Motor neuron (in vitro differentiated cells): ENCODE measurements around the gene BRD7. TPM values are rescaled to one million over a fixed set of nuclear protein-coding genes. Genes with fewer than 3 reads are reported as not detected.

Experiments used
- ATAC-seq, 8 experiments: fragments of 200-7000 bp; cut with Tn5 transposase; replicated peaks in 6 of 8; 2 replicates each; pipeline ENCODE4 v1.8.0; 2021; ENCODE audit warnings: mild to moderate bottlenecking in 8 of 8, moderate library complexity in 8 of 8
- H3K27ac ChIP-seq, 2 donors: fragments of 250-450 bp; sonication (Bioruptor Pico); 2 replicates each; pipeline ENCODE4 v1.9.0; 2021; ENCODE audit warnings: antibody characterized with exemption in 2 of 2, mild to moderate bottlenecking in 2 of 2, moderate library complexity in 1 of 2
- H3K4me1 ChIP-seq, 2 donors: fragments of 250-450 bp; sonication (Bioruptor Pico); replicated peaks in 1 of 2; 2 replicates each; pipeline ENCODE4 v1.6.1; 2021; ENCODE audit warnings: antibody characterized with exemption in 2 of 2, mild to moderate bottlenecking in 2 of 2, moderate library complexity in 1 of 2
- H3K4me3 ChIP-seq, 5 donors: fragments of 250-450 bp; sonication (Bioruptor Pico); 2 replicates each; pipeline ENCODE4 v1.9.0; 2021; ENCODE audit warnings: antibody characterized with exemption in 5 of 5, mild to moderate bottlenecking in 5 of 5, moderate library complexity in 4 of 5
- WGBS, 10 experiments: fragments of 450-650 bp; shearing (Covaris generic); methylation state at CpG; one replicate each; pipeline ENCODE4 v1.0.0; 2022; 5-methylcytosine and 5-hydroxymethylcytosine counted together
- in situ Hi-C, 9 experiments: fragments of 400-800 bp; cut with MboI; loops; one replicate each; pipeline ENCODE4 v1.15.0; 2021; ENCODE audit warnings: low sequenced_read_pairs in 9 of 9, low pct_unique_long_range_greater_than_20kb in 2 of 9; ENCODE audit not compliant: unreplicated experiment in 9 of 9
- total RNA-seq, 8 experiments: library from RNA; unstranded; fragments of 300-600 nt; gene quantifications; 2 replicates each; pipeline versions ENCODE4 v1.2.3 to v1.2.4, GENCODE V29; 2022

Gene BRD7
- total RNA-seq, 8 experiments from 2014 or later, result 32.5 to 85.4 (median 55.8) TPM

DNA sequence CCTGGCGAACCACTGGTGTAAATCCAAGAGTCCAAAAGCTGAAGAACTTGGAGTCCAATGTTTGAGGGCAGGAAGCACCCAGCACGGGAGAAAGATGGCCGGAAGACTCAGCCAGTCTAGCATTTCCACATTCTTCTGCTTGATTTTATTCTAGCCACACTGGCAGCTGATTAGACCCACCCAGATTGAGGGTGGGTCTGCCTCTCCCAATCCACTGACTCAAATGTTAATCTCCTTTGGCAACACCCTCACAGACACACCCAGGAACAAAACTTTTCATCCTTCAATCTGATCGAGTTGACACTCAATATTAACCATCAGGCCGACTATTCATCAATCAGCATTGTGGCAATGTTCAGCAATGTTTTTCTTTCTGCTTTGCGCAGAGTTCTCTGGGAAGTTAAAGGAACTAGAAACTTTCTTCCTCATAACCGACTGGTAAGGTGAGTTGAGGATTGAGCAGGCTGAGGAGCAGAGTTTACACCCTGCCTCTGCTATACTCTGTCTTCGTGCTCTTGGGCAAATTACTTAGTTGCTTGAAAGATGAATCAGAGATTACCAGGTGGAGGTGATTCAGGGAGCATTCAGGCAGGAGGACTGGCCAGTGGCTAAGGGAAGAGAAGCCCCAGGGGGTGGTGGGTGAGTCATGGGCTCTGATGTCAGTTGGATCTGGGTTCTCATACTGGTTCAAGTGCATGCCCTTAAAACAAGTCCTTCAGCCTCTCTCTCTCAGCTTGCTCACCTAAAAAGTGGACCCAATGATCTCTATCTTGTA is 28.2 kb upstream of the BRD7 start:
- Histone ChIP-seq H3K27ac (no peak overlapping the region), H3K4me1 (peaks cover 6 to 7% of the 10 kb centered on the region in 2 donors), H3K4me3 (no peak overlapping the region)
- peak in 3 of 8 experiments; percentile 59 to 93 (median 91) for ATAC-seq
- in situ Hi-C loops, result loop anchor here in 5 of 9 experiments (25.0 kb wide), 3 partner anchors 90 to 265 kb away; partner anchors contain the start of gene NKD1 (in 1 of the 5)
- 0 to 100% (median 72%) methylated on average over 1 to 7 of the region's 8 CpGs; no CpG with 5 or more reads in 1 of the 10 experiments for WGBS, 10 experiments

DNA sequence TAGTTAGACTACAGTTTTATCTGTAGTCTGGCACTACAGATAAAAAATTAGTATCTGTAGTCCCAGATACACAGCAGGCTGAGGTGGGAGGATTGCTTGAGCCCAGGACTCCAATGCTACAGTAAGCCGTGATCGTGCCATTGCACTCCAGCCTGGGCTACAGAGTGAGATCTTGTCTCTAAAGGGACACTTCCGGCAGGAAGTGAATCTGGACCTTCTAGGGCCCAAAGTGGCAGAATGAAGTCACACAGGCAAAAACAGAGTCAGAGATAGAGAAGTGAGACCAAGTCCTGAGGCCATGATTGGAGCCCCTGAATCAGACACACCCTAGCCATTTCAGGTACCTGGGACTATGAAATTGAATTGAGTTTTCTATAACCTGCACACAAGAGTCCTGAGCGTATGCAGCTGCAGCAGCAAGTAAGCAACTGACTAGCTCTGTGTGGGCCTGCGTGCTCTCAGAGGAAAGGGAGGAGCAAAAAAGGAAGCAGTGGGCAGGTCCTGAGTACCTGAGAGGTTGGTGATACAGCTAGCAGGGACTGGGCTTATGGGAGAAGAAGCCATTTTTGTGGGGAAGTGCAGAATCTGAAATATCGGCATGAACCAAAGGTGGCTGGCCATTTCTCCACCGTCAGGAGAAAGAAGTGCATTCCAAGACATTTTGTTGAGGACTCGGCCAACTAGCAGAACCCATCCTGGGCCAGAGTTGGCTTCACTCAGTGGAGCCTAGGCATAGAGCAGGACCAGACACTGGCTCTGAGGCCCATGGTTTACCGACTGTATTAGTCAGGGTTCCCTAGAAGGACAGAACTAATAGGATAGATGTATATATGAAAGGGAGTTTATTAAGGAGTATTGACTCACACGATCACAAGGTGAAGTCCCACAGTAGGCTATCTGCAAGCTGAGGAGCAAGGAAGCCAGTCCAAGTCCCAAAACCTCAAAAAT is 27.2 kb upstream of the BRD7 start:
- H3K4me3 ChIP-seq, result no peak overlapping the region
- in situ Hi-C loops, result loop anchor here in 5 of 9 experiments (25.0 kb wide), 3 partner anchors 91 to 266 kb away; partner anchors contain the start of gene NKD1 (in 1 of the 5)
- WGBS, 10 experiments, result 88 to 100% (median 98%) methylated on average over 1 to 7 of the region's 10 CpGs; no CpG with 5 or more reads in 1 of the 10 experiments
- H3K4me1 ChIP-seq, result peaks cover 15% of the 10 kb centered on the region in 2 donors
- no peak overlapping the region for H3K27ac ChIP-seq
- ATAC-seq, result no peak

DNA sequence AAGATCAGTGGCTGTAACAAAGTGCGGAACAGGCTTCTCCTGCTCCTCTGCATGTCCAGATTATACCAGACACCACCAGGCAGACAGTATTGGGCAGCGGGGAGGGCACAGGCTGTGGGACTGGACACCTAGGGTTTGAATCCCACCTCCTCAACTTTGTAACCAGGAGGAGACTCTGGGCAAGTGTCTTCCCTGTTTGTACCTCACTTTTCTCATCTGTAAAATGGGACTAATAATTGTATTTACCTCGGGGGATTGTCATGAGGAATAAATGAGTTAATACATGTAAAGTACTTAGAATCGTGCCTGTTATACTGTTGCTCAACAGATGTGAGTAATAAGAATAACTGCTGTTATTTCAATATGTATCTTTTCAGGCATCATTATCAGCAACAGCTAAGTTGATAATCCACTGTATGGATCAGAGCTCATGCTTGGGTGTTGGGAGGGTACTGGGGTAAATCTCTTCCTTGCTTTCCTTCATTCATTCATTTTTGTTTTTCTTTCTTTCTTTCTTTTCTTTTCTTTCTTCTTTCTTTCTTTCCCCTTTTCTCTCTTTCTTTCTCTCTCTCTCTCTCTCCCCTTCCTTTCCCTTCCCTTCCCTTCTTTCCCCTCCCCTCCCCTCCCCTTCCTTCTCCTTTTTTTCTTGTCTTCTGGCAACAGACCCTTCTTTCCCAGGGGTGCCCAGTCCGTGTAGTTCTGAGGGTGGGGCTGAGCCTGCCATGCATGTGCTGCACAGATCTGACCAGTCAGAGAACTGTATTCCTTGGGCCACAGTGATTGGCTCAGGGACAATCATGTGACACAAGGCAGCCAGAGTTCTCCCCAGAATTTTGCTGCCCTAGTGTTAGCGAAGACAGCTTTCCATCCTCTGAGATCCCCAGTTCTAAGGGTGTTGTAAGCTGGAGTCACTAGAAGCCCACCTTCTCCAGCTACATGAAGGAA is 25.3 kb upstream of the BRD7 start:
- no peak overlapping the region for H3K4me3 ChIP-seq
- peaks cover 24 to 29% of the 10 kb centered on the region in 2 donors for H3K4me1 ChIP-seq
- 0 to 82% (median 64%) methylated on average over 1 to 4 of the region's 6 CpGs; no CpG with 5 or more reads in 2 of the 10 experiments for WGBS, 10 experiments
- ATAC-seq, result no peak
- H3K27ac ChIP-seq, result no peak overlapping the region
- in situ Hi-C loops, result loop anchor here in 5 of 9 experiments (25.0 kb wide), 3 partner anchors 93 to 268 kb away; partner anchors contain the start of gene NKD1 (in 1 of the 5)

GRCh38 chr16:50393416-50393815 is 24.6 kb upstream of the BRD7 start:
- WGBS, 10 experiments, result 75% methylated on average over 4 of the region's 8 CpGs; no CpG with 5 or more reads in 9 of the 10 experiments
- in situ Hi-C loops, result loop anchor here in 5 of 9 experiments (25.0 kb wide), 3 partner anchors 94 to 269 kb away; partner anchors contain the start of gene NKD1 (in 1 of the 5)
- H3K27ac ChIP-seq, result no peak overlapping the region
- peaks cover 24 to 32% of the 10 kb centered on the region in 2 donors for H3K4me1 ChIP-seq
- ATAC-seq, result no peak
- H3K4me3 ChIP-seq, result no peak overlapping the region

GRCh38 chr16:50390914-50391716 is 22.3 kb upstream of the BRD7 start:
- in situ Hi-C loops, result loop anchor here in 5 of 9 experiments (25.0 kb wide), 3 partner anchors 96 to 271 kb away; partner anchors contain the start of gene NKD1 (in 1 of the 5)
- ATAC-seq, result peak in 6 of 8 experiments; percentile 15 to 66 (median 56)
- 0 to 67% (median 28%) methylated on average over 2 to 17 of the region's 30 CpGs; no CpG with 5 or more reads in 4 of the 10 experiments for WGBS, 10 experiments
- H3K4me1 ChIP-seq, result peaks cover 24 to 32% of the 10 kb centered on the region in 2 donors
- H3K4me3 ChIP-seq, result no peak overlapping the region
- H3K27ac ChIP-seq, result peak overlapping the region in 1 of 2 donors; percentile 65

- Histone ChIP-seq H3K4me1 (peaks cover 24 to 34% of the 10 kb centered on the region in 2 donors), H3K4me3 (no peak overlapping the region), H3K27ac (peak overlapping the region in 1 of 2 donors; percentile 65)
- 54 to 83% (median 55%) methylated on average over 1 to 6 of the region's 11 CpGs; no CpG with 5 or more reads in 7 of the 10 experiments for WGBS, 10 experiments
- in situ Hi-C loops, result loop anchor here in 5 of 9 experiments (25.0 kb wide), 3 partner anchors 97 to 272 kb away; partner anchors contain the start of gene NKD1 (in 1 of the 5)
- ATAC-seq, result peak in 5 of 8 experiments; percentile 19 to 55 (median 50)
Measured at GRCh38 chr16:50390371-50390771, 21.6 kb upstream of the BRD7 start.

DNA sequence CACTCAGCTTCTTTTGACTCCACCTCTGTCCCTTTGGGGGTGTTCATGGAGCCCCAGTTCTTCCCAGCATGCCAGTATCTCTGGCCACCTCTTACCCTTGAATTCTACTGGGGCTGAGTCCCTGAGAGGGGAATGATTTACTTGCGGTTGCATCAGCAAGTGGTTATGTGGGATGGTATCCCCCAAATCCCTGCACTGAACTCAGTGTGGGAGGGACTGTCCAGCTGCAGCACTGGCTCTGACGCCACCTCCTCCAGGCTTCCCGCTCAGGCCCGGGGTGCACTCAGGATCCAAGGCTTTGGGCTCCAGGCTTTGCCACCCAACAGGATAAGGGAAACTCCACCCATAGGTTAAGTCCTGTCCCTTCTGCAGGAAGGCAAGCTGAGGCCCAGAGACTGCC is 21.1 kb upstream of the BRD7 start:
- H3K4me1 ChIP-seq, result peaks cover 28 to 39% of the 10 kb centered on the region in 2 donors
- no peak overlapping the region for H3K4me3 ChIP-seq
- WGBS, 10 experiments, result 80 to 100% (median 91%) methylated on average over 1 to 4 of the region's 4 CpGs; no CpG with 5 or more reads in 6 of the 10 experiments
- in situ Hi-C loops, result loop anchor here in 5 of 9 experiments (25.0 kb wide), 3 partner anchors 97 to 272 kb away; partner anchors contain the start of gene NKD1 (in 1 of the 5)
- no peak overlapping the region for H3K27ac ChIP-seq
- ATAC-seq, result peak in 2 of 8 experiments; percentile 6 to 50

GRCh38 chr16:50388496-50388895 is 19.7 kb upstream of the BRD7 start:
- no peak for ATAC-seq
- in situ Hi-C loops, result loop anchor here in 5 of 9 experiments (25.0 kb wide), 3 partner anchors 99 to 274 kb away; partner anchors contain the start of gene NKD1 (in 1 of the 5)
- Histone ChIP-seq H3K27ac (no peak overlapping the region), H3K4me1 (peaks cover 34 to 46% of the 10 kb centered on the region in 2 donors), H3K4me3 (no peak overlapping the region)
- whole genome bisulfite sequencing, 10 experiments, result 71 to 100% methylated on average over 1 of the region's 1 CpG; no CpG with 5 or more reads in 8 of the 10 experiments

DNA sequence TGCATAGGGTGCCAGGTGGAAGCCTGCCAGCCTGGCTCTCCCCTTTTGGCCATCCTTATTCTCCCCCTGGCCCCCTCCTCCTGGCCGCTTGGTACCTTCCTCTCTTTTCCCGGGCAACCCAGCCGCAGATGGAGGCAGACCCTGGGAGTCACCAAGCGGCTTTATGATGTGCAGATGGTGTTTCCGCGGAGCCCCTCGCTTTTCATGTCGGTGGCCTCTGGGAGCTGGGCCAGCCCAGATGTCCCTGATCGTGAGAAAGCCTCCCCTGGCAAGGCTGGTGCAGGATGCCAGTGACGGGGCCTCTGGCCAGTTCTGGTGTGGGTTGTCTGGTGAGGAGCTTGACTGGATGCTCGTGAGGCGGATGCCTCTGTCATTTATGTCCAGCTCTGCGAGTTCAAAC is 18.0 kb upstream of the BRD7 start:
- in situ Hi-C loops, result loop anchor here in 5 of 9 experiments (25.0 kb wide), 3 partner anchors 101 to 276 kb away; partner anchors contain the start of gene NKD1 (in 1 of the 5)
- WGBS, 10 experiments, result 25 to 100% (median 85%) methylated on average over 1 to 7 of the region's 13 CpGs; no CpG with 5 or more reads in 4 of the 10 experiments
- peaks cover 26 to 37% of the 10 kb centered on the region in 2 donors for H3K4me1 ChIP-seq
- ATAC-seq, result peak in 1 of 8 experiments; percentile 43
- H3K4me3 ChIP-seq, result no peak overlapping the region
- no peak overlapping the region for H3K27ac ChIP-seq

- ATAC-seq, result peak in 3 of 8 experiments; percentile 64 to 88 (median 73)
- WGBS, 10 experiments, result 60 to 100% (median 74%) methylated on average over 1 to 5 of the region's 5 CpGs; no CpG with 5 or more reads in 6 of the 10 experiments
- H3K4me3 ChIP-seq, result no peak overlapping the region
- no peak overlapping the region for H3K27ac ChIP-seq
- in situ Hi-C loops, result loop anchor here in 5 of 9 experiments (25.0 kb wide), 3 partner anchors 101 to 276 kb away; partner anchors contain the start of gene NKD1 (in 1 of the 5)
- H3K4me1 ChIP-seq, result peaks cover 19 to 32% of the 10 kb centered on the region in 2 donors
Measured at GRCh38 chr16:50386139-50386538, 17.4 kb upstream of the BRD7 start.
